PC-9 (cell line): ENCODE measurements around the gene FGF12.

ENCODE experiments used
- CTCF ChIP-seq: fragments of 200-600 bp; sonication (generic); conservative IDR thresholded peaks from 2 replicates; pipeline ENCODE4 v1.6.1; 2017; ENCODE audit warnings: mixed run types, antibody characterized with exemption, mild to moderate bottlenecking, moderate library complexity
- EZH2 ChIP-seq: fragments of 200-600 bp; sonication (generic); IDR thresholded peaks from 2 replicates; pipeline ENCODE4 v1.8.0; 2017; ENCODE audit warnings: antibody characterized with exemption, low read depth

GRCh38 chr3:192408007-192408646 lies 319.2 kb downstream of the FGF12 start:
- no peak for TF ChIP-seq EZH2
- no peak for TF ChIP-seq CTCF
